Measurements from ENCODE around the gene CEP44. TPM values are rescaled to one million over a fixed set of nuclear protein-coding genes. Genes with fewer than 3 reads are reported as not detected.

Gene CEP44
- total and polyA plus RNA-seq, 2 of the 4 experiments (the other 2 are of a cell fraction) = 3.5 to 9.5 TPM

- Histone ChIP-seq H3K27me3 (ENCODE audit: control insufficient read depth, insufficient read depth, low read length) (no peaks in the 10 kb centered on the region), H3K9me1 (ENCODE audit: insufficient read depth, low read length) (no peaks in the 10 kb centered on the region), H2AK5ac (ENCODE audit: low read depth, low read length) (no peak overlapping the region), H2AFZ (replicated peaks; ENCODE audit: low read length, poor library complexity) (no peak overlapping the region), H3K9ac (ENCODE audit: low read depth, low read length) (no peak overlapping the region), H2BK15ac (ENCODE audit: low read depth, low read length) (no peak overlapping the region), H3K56ac (ENCODE audit: extremely low read depth, insufficient read depth, low read length) (no peak overlapping the region), H3K14ac (replicated peaks; ENCODE audit: low read depth, low read length) (no peak overlapping the region), H3K9me3 (ENCODE audit: control insufficient read depth, insufficient read depth, low read length) (no peaks in the 10 kb centered on the region), H3K4me2 (ENCODE audit: low read depth, low read length) (no peak overlapping the region), H4K20me1 (ENCODE audit: insufficient read depth, low read length) (no peaks in the 10 kb centered on the region), H4K91ac (ENCODE audit: insufficient read depth, low read depth, low read length) (no peak overlapping the region), H3K36me3 (ENCODE audit: control insufficient read depth, insufficient read depth, low read length) (no peaks in the 10 kb centered on the region), H3K27ac (ENCODE audit: insufficient read depth, low read length) (no peak overlapping the region), H4K5ac (ENCODE audit: low read depth, low read length) (no peak overlapping the region), H3K18ac (ENCODE audit: low read depth, low read length) (no peak overlapping the region), H3K4me1 (ENCODE audit: control insufficient read depth, insufficient read depth, low read length) (no peaks in the 10 kb centered on the region), H2BK120ac (ENCODE audit: low read depth, low read length) (no peak overlapping the region), H3K4me3 (ENCODE audit: insufficient read depth, low read depth, low read length) (no peak overlapping the region), H2BK5ac (ENCODE audit: low read depth, low read length, poor library complexity, severe bottlenecking) (no peak overlapping the region), H3K4ac (ENCODE audit: low read depth, low read length) (no peak overlapping the region), H2BK20ac (ENCODE audit: low read depth, low read length) (no peak overlapping the region), H3K79me1 (ENCODE audit: low read depth in 1 of 2, low read length in 2 of 2) (no peaks in the 10 kb centered on the region; a peak in 1 of 4 replicates), H2AK9ac (replicated peaks; ENCODE audit: low read depth, low read length, poor library complexity) (no peak overlapping the region), H4K8ac (ENCODE audit: low read depth in 2 of 2, low read length in 2 of 2) (no peak overlapping the region), H3K23ac (ENCODE audit: low read depth, low read length) (no peak overlapping the region)
- ATAC-seq (ENCODE audit: low read depth) (no peak), DNase-seq (no peak)
- BruUV-seq (replicated peaks) = no TSS peak
- no peak for TF ChIP-seq NFE2L2 (IDR thresholded peaks at IDR 0.05; ENCODE audit: low read depth, low read length)
- no peak for TF ChIP-seq MAFK (IDR thresholded peaks at IDR 0.05; ENCODE audit: low read depth, low read length)
- no peak for TF ChIP-seq CHD1 (IDR thresholded peaks at IDR 0.05; ENCODE audit: low read depth, low read length)
- no peak for TF ChIP-seq RFX5 (IDR thresholded peaks at IDR 0.05; ENCODE audit: low read depth, low read length)
- TF ChIP-seq CEBPB (IDR thresholded peaks at IDR 0.05; ENCODE audit: low read depth, low read length) = no peak
- TF ChIP-seq SMC3 (IDR thresholded peaks at IDR 0.05; ENCODE audit: low read depth, low read length) = no peak
- TF ChIP-seq MXI1 (IDR thresholded peaks at IDR 0.05; ENCODE audit: borderline replicate concordance, low read depth, low read length) = no peak
- TF ChIP-seq FOS (IDR thresholded peaks at IDR 0.05; ENCODE audit: low read depth, low read length) = no peak
- no peak for TF ChIP-seq RCOR1 (IDR thresholded peaks at IDR 0.05; ENCODE audit: insufficient replicate concordance, low read length)
- TF ChIP-seq USF2 (IDR thresholded peaks at IDR 0.05; ENCODE audit: low read depth, low read length) = no peak
- TF ChIP-seq RAD21 (IDR thresholded peaks at IDR 0.05; ENCODE audit: low read length) = no peak
- no peak for TF ChIP-seq MAZ (IDR thresholded peaks at IDR 0.05; ENCODE audit: borderline replicate concordance, low read depth, low read length)
- no peak for TF ChIP-seq POLR2A (IDR thresholded peaks at IDR 0.05; ENCODE audit: low read depth, low read length)
- CTCF ChIA-PET = no interaction called here
- intact Hi-C loops (cut with micrococcal nuclease) (no loop called here), in situ Hi-C loops (cut with MboI; ENCODE audit: low sequenced_read_pairs) (no loop called here), dilution Hi-C loops (cut with HindIII; ENCODE audit: low sequenced_read_pairs, unreplicated experiment) (no loop called here)
- WGBS, 2 experiments (ENCODE audit: extremely low coverage in 2 of 2, insufficient read length in 1 of 2) = no CpG with 5 or more reads among the region's 1 CpG
- POLR2A ChIA-PET (ENCODE audit: unreplicated experiment) = no interaction called here
These were observed 35.3 kb upstream of the CEP44 start for GRCh38 chr4:174248407-174248806.
